ENCODE measurements around the gene XAGE1B.
"Not testable (repeated sequence)": the region's sequence is repeated elsewhere in the genome, so short reads cannot be mapped to it uniquely, and the experiment has no call there.

XAGE1B gene, protein sequence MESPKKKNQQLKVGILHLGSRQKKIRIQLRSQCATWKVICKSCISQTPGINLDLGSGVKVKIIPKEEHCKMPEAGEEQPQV

GRCh38 chrX:52516987-52517325 lies at the start of gene XAGE1B:
XAGE1B (minus strand) TSS chrX:52517063; CDS start chrX:52515527, 1,536 bp downstream.
- not testable (repeated sequence) for DNase-seq

- no peak for DNase-seq
Measured at GRCh38 chrX:52563105-52563504, 46.2 kb upstream of the XAGE1B start.

DNA sequence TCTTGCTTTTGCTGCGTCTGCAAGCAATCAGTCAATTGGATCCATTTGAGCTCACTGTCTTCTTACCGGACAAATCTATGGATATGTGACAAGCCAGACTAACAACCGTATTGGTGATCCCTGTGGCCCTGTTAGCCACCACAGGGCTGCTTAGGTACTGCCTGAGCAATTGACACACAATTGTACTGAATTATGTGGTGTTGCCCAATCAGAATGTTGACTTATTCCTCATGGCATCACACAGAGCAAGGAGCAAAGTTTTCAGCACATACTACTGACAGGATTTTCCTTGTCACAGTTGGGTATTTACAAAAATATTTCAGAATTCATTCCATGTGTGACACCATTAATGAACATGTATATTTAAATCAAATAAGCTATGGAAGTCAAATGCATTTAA lies 41.3 kb upstream of the XAGE1B start:
- DNase-seq = no peak

GRCh38 chrX:52556741-52557140 lies 39.9 kb upstream of the XAGE1B start:
- no peak for DNase-seq

DNA sequence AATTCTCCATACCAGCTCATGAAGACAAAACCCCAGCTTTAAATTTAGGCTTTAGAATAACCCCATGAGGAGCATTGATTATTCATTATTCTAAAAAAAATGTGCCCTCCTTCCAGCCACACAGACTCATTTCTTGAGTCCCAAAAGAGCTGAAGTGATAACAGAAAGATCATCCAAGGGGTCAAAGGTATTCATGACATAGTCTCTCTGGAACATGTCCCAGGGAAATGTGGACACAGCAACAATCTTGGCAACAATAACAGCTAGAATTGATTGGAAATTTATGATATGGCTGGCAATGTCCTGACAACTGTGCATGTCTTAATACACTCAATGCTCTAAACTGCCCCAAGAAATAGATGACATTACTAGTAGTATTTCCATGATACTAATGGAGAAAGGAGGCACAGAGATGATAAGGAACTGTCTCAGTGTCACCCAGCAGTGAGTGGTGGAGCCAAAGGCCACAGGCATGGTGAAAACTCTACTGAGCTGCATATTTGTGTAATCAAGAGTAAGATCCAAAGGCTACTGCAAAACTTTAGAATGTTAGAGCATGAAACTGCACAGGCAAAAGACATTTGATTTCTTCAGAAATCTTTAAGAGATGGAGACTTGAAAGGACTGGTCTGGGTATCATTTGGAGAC lies 37.3 kb upstream of the XAGE1B start:
- no peak for DNase-seq

- DNase-seq = not testable (repeated sequence)
Measured at GRCh38 chrX:52548769-52549168, 31.9 kb upstream of the XAGE1B start.

- no peak for DNase-seq
Measured at GRCh38 chrX:52544147-52544840, 27.4 kb upstream of the XAGE1B start.

GRCh38 chrX:52542311-52542710 lies 25.4 kb upstream of the XAGE1B start:
- no peak for DNase-seq

DNA sequence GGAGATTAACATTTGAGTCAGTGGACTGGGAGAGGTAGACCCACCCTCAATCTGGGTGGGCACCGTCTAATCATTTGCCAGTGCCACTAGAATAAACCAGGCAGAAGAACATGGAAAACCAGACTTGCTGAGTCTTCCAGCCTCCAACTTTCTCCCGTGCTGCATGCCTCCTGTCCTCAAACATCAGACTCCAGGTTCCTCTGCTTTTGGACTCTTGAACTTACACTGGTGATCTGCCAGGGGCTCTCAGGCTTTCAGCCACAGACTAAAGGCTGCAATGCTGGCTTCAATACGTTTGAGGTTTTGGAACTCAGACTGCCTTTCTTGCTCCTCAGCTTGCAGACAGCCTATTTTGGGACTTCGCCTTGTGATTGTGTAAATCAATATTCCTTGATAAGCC lies 24.2 kb upstream of the XAGE1B start:
- not testable (repeated sequence) for DNase-seq

GRCh38 chrX:52516110-52516986 lies 515 bp downstream of the XAGE1B start:
- DNase-seq = not testable (repeated sequence)

DNA sequence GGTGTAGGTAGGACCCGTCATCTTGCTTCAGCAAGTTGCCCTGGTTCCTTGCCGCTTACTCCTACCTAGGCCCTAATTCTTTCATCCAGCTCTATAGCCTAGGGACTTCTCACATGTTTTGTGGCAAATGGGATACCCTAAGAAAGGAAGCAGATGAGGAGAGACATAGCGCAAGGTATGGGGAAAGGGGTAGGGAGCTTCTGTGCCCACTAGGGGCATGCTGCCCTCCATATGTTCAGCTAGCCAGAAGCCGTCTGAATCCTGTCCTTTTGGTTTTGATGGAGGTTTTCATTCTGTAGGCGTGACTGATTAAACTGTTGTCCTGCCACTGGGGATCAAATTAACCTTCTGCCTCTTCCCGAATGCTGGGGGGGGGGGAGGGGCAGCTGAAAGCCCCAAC lies 5.7 kb downstream of the XAGE1B start:
- not testable (repeated sequence) for DNase-seq

- no peak for DNase-seq
Measured at GRCh38 chrX:52509916-52510315, 6.9 kb downstream of the XAGE1B start.

GRCh38 chrX:52507331-52507730 lies 9.5 kb downstream of the XAGE1B start:
- no peak for DNase-seq

- DNase-seq = no peak
Measured at GRCh38 chrX:52504551-52504950, 12.3 kb downstream of the XAGE1B start.

DNA sequence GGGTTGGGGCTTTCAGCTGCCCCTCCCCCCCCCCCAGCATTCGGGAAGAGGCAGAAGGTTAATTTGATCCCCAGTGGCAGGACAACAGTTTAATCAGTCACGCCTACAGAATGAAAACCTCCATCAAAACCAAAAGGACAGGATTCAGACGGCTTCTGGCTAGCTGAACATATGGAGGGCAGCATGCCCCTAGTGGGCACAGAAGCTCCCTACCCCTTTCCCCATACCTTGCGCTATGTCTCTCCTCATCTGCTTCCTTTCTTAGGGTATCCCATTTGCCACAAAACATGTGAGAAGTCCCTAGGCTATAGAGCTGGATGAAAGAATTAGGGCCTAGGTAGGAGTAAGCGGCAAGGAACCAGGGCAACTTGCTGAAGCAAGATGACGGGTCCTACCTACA lies 15.5 kb downstream of the XAGE1B start:
- DNase-seq = not testable (repeated sequence)

DNA sequence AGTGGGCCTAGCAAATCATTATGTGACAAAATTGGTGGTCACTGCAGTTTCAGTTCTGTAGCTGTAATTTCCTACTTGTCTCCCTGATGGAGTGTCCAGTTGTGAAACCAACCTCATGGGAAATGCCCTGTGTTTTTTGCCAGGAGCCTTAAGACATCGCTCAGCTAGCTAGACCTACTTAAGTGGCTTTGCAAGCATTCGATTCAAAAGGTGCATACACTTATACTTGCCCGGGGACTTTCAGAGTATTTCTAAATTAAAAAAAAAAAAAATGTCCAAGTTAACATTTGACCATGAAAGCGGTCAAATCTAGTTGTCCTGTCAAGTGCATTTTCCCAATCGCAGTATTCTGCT lies 20.5 kb downstream of the XAGE1B start:
- DNase-seq = not testable (repeated sequence)

DNA sequence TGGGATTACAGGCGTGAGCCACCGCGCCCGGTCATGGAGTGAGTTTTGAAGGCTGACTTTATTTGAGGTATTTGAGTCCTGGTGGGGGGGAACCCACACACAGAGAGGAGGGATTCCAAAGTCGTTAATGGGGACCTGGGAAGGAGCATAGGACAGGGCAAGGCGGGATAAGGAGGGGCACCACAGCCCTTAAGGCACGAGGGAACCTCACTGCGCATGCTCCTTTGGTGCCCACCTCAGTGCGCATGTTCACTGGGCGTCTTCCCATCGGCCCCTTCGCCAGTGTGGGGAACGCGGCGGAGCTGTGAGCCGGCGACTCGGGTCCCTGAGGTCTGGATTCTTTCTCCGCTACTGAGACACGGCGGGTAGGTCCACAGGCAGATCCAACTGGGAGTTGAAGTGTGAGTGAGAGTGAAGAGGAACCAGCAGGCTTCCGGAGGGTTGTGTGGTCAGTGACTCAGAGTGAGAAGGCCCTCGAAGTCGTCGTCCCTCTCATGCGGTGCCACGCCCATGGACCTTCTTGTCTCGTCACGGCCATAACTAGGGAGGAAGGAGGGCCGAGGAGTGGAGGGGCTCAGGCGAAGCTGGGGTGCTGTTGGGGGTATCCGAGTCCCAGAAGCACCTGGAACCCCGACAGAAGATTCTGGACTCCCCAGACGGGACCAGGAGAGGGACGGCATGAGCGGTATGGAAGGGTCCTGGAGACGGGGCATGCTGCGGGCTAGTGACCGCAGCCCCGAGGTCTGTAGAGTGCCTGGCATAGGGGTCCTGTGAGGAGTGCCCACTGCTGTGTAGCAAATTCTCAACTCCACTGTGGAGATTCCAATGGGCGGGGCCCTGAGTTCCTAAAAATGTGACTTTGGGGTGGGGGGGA lies 21.1 kb downstream of the XAGE1B start, which contains the start of gene XAGE1A:
Gene XAGE1A, plus strand, starts transcription at position 264 of the 874 bp plus-strand sequence. CDS start 1,554 bp downstream, outside the sequence.
- not testable (repeated sequence) for DNase-seq

DNA sequence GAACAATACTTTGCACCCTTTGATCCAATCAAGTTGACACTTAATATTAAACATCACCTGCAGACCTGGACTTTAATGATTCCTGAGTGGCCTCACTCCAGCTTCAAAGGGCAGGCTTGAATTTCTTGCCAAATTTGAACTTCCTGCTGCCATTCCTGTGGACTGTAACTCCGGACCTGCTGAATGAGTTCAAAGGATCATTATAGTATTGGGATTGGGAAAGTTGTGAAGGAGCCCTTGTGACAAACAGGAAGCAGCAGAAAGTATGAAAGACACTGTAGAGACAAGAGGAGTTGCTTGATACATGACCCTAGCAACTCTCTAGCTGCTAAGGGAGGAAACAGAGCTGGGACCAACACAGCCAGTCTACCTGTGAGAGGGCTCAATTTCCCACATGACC lies 45.6 kb downstream of the XAGE1B start:
- DNase-seq = not testable (repeated sequence)

Measured in CD4-positive, alpha-beta T cell treated with Interleukin-4 for 4 hours (primary cell).